Measurements from ENCODE around the gene SLC16A2. TPM values are rescaled to one million over a fixed set of nuclear protein-coding genes. Genes with fewer than 3 reads are reported as not detected.
A peak's percentile ranks its signal among the peaks of the same experiment; 100 is the strongest.

SLC16A2 gene
- total RNA-seq, 2 experiments from 2014 or later = not detected

DNA sequence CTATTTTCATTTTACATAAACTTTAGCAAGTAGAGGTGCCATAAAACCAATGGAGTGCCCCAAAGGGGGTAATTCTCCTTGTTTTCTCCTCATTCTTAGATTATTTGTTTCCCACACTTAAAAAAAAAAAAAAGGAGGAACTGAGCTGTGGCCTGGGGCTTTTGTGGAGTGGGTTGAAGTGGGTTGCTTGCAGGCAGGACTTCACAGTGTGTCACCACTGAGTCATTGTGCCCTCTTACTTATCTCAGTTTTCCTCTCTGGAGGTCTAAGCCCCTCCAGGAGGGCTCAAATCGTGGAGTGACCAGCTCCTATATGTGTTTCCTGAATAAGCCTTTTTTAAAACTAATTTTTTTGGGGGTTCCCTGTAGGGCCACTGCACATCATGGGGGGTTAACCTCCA, 69.0 kb downstream of the SLC16A2 start:
- H3K27me3 Mint-ChIP-seq (ENCODE audit: low read depth) = no peaks in the 10 kb centered on the region
- ATAC-seq = no peak
- H3K4me1 Mint-ChIP-seq (ENCODE audit: low read depth) = no peaks in the 10 kb centered on the region
- DNase-seq = no peak
- H3K36me3 Mint-ChIP-seq (ENCODE audit: low read depth) = no peaks in the 10 kb centered on the region
- no peaks in the 10 kb centered on the region for H3K9me3 Mint-ChIP-seq (ENCODE audit: insufficient read depth)
- H3K27ac Mint-ChIP-seq = no peak overlapping the region
- POLR2A ChIA-PET = no interaction called here
- no peak overlapping the region for H3K4me3 Mint-ChIP-seq
- CTCF ChIA-PET = no interaction called here

DNA sequence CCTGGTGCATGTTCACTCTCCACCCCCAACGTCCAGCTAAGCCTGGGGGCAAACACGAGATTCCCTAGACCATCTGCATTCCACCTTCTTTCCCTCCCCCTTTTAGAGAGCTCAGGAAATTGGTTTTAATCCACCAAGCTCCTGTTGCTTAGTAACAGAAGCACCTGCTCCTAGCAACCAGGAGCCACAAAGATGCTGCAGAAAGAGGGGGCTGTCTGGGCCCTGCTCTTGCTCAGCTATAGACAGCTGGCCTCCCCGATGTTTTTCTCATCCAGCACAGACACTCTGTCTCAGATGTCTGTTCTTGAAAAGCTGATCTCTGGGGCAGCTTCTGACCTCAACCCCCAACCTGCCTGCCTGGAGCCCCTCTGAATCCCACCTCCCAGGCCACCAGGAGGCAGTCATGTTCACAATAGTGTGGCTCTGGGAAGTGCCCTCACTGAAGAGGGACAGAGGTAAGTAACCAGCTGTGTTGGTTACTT, 71.5 kb downstream of the SLC16A2 start:
- H3K27me3 Mint-ChIP-seq (ENCODE audit: low read depth) = no peaks in the 10 kb centered on the region
- ChIA-PET POLR2A (no interaction called here), CTCF (no interaction called here)
- H3K36me3 Mint-ChIP-seq (ENCODE audit: low read depth) = no peaks in the 10 kb centered on the region
- no peaks in the 10 kb centered on the region for H3K4me1 Mint-ChIP-seq (ENCODE audit: low read depth)
- no peak overlapping the region for H3K4me3 Mint-ChIP-seq
- DNase-seq = peak; percentile 19
- no peak for ATAC-seq
- no peaks in the 10 kb centered on the region for H3K9me3 Mint-ChIP-seq (ENCODE audit: insufficient read depth)
- H3K27ac Mint-ChIP-seq = no peak overlapping the region

DNA sequence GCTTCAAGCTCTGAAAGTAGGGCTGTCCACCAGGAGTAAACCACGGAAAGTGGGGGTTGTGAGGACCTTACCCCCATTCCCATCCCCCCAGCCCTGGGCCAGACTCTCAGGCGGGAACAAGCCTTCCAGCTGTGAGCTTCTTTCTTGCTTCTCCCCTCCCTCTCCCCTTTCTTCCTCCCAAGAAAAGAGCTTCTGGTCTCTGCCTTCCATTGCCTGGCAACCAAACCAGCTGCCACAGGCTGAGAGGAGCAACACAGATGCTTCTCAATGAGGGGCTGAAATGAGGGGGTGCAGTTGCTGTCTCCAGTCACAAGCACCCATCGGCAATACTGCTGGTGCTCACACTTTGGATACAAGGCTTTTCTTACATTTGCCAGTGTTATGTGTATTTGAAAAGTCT, 72.5 kb downstream of the SLC16A2 start:
- CTCF ChIA-PET = no interaction called here

DNA sequence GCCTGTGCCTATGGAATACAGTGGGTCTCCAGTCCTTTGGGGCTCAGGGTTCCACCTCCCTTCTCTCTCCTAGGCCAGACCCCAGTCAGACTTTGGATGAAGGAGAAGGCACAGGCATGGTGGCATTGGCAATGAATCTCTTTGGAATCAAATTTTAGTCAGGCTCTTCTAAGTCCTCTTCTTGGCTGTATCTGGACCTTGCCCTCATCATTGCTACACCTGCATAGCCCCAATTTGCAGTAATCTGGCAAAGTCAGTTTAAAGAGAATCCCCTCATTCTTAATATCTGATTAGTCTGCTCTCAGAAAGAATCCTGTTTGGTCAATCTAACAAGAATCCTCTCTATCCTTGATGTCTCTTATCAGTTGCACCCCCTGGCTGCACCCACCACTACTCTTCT, 77.6 kb downstream of the SLC16A2 start:
- H3K36me3 Mint-ChIP-seq (ENCODE audit: low read depth) = no peaks in the 10 kb centered on the region
- no peak overlapping the region for H3K4me3 Mint-ChIP-seq
- no peaks in the 10 kb centered on the region for H3K4me1 Mint-ChIP-seq (ENCODE audit: low read depth)
- ChIA-PET POLR2A (no interaction called here), CTCF (no interaction called here)
- ATAC-seq (no peak), DNase-seq (no peak)
- H3K27ac Mint-ChIP-seq = no peak overlapping the region
- H3K9me3 Mint-ChIP-seq (ENCODE audit: insufficient read depth) = no peaks in the 10 kb centered on the region
- H3K27me3 Mint-ChIP-seq (ENCODE audit: low read depth) = no peaks in the 10 kb centered on the region

More for the DNA sequence above, 72.5 kb downstream of the SLC16A2 start:
- Mint-ChIP-seq H3K4me1 (ENCODE audit: low read depth) (no peaks in the 10 kb centered on the region), H3K4me3 (no peak overlapping the region), H3K36me3 (ENCODE audit: low read depth) (no peaks in the 10 kb centered on the region), H3K27ac (no peak overlapping the region), H3K27me3 (ENCODE audit: low read depth) (no peaks in the 10 kb centered on the region), H3K9me3 (ENCODE audit: insufficient read depth) (no peaks in the 10 kb centered on the region)
- POLR2A ChIA-PET = no interaction called here
- DNase-seq (no peak), ATAC-seq (no peak)

DNA sequence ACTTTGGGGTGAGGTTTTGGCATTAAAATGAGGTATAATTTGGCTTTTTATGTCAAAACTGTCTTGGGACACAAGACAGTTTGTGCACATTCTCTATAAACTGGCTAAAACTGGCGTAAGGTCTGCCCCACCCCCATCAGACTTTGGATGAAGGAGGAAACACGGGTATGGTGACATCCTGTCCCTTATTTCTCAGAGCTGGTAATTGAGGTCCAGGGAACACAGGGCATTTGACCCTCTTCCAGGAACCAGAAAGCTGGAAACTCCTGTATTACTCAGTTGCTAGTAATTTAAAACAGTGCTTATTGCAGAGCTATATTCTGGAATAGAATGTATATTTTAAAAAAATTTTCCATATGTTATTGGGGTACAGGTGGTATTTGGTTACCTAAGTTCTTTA, 78.8 kb downstream of the SLC16A2 start:
- H3K4me1 Mint-ChIP-seq (ENCODE audit: low read depth) = no peaks in the 10 kb centered on the region
- no peak overlapping the region for H3K4me3 Mint-ChIP-seq
- H3K27ac Mint-ChIP-seq = no peak overlapping the region
- DNase-seq (no peak), ATAC-seq (no peak)
- ChIA-PET POLR2A (interaction anchor here (0.7 kb wide), 1 partner anchor 1809 kb away, joined by 3 read pairs; no protein-coding TSS in a partner anchor), CTCF (no interaction called here)
- no peaks in the 10 kb centered on the region for H3K9me3 Mint-ChIP-seq (ENCODE audit: insufficient read depth)
- H3K36me3 Mint-ChIP-seq (ENCODE audit: low read depth) = no peaks in the 10 kb centered on the region
- H3K27me3 Mint-ChIP-seq (ENCODE audit: low read depth) = no peaks in the 10 kb centered on the region

DNA sequence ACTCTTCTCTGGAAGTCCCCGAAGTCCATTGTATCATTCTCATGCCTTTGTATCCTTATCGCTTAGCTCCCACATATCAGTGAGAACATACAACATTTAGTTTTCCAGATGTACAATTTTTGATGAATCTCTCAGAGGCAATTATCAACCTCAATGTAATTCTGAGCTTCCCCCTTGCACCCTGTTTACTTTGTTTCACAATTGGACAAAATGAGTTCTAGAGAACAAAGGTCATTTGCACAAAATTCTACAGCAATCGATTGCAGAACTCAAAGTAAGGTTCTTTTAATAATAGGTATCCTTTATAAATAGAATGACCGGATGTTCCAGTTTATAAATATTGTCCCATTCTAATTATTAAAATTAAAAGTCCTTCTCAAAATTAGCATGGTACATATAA, 79.3 kb downstream of the SLC16A2 start:
- Mint-ChIP-seq H3K9me3 (ENCODE audit: insufficient read depth) (no peaks in the 10 kb centered on the region), H3K27ac (no peak overlapping the region), H3K27me3 (ENCODE audit: low read depth) (no peaks in the 10 kb centered on the region), H3K4me1 (ENCODE audit: low read depth) (no peaks in the 10 kb centered on the region), H3K36me3 (ENCODE audit: low read depth) (no peaks in the 10 kb centered on the region), H3K4me3 (no peak overlapping the region)
- ATAC-seq (no peak), DNase-seq (no peak)
- ChIA-PET POLR2A (interaction anchor here (0.7 kb wide), 1 partner anchor 1809 kb away, joined by 3 read pairs; no protein-coding TSS in a partner anchor), CTCF (no interaction called here)

DNA sequence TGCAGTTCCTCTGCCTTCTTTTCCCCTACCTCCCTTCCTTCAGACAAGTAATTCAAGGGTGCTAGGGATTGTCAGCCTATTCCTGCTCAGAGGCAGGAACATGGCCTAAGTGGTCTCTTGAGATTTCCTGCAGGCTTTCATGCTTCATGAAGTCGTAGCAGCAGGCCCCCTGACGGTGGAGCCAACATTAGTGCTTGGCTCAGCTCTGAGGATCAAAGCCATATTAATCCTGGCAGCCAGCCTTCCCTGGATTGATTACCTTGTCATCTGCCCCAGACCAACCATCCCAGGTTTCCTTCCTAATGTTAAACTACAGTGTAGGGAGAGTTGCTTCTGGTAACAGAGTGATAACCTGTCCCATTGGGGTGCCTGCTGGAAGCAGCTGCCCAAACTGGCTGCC, 84.1 kb downstream of the SLC16A2 start:
- H3K4me3 Mint-ChIP-seq = no peak overlapping the region
- POLR2A ChIA-PET = no interaction called here

DNA sequence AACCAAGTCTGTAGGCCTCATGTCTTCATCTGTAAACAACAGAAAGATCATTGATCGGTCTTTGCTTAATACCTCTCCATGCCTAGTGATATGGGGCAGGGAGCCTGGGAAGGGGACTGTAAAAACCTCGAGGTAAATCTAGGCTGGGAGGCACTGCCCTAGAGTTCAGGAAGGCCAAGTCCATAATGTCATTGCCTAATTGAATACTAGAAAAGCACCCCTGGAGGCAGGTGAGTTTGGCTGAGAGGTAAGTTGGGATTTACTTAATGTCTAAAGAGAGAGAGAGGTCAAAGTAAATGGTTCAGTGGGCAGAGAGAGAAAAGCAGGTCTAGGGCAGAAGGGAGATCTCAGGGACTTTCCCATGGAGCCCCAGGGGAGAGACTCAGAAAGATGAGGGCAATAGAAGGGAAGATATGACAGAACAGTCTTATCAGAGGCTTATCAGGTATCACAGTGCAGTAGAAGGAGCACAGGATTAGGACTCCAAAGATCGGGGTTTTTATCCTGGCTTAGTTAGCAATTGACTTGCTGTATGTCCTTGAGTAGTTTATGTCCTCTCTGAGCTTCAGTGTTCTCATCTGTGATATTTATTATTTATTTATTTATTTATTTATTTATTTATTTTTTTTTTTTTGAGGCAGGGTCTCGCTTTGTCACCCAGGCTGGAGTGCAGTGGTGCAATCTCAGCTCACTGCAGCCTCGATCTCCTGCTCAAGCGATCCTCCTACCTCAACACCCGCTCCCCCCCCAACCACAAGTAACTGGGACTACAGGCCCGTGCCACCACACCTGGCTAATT, 85.2 kb downstream of the SLC16A2 start:
- ChIA-PET POLR2A (no interaction called here), CTCF (no interaction called here)
- Mint-ChIP-seq H3K27me3 (ENCODE audit: low read depth) (no peaks in the 10 kb centered on the region), H3K4me3 (no peak overlapping the region), H3K4me1 (ENCODE audit: low read depth) (no peaks in the 10 kb centered on the region), H3K9me3 (ENCODE audit: insufficient read depth) (no peaks in the 10 kb centered on the region), H3K36me3 (ENCODE audit: low read depth) (no peaks in the 10 kb centered on the region), H3K27ac (no peak overlapping the region)
- no peak for ATAC-seq
- no peak for DNase-seq

More for the DNA sequence above, 84.1 kb downstream of the SLC16A2 start:
- Mint-ChIP-seq H3K9me3 (ENCODE audit: insufficient read depth) (no peaks in the 10 kb centered on the region), H3K4me1 (ENCODE audit: low read depth) (no peaks in the 10 kb centered on the region), H3K36me3 (ENCODE audit: low read depth) (no peaks in the 10 kb centered on the region), H3K27ac (no peak overlapping the region), H3K27me3 (ENCODE audit: low read depth) (no peaks in the 10 kb centered on the region)
- no peak for ATAC-seq
- CTCF ChIA-PET = no interaction called here
- no peak for DNase-seq

DNA sequence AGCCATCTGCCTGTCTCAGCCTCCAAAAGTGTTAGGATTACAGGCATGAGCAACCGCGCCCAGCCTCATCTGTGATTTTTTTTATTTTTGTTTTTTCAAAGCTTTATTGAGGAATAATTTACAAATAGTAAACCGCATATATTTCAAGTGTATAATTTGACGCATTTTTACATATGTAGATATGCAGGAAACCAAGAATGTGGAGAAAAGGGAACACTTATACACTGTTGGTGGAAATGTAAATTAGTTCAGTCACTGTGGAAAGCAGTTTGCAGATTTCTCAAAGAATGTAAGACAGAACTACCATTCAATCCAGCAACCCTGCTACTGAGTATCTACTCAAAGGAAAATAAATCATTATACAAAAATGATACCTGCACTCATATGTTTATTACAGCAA, 85.9 kb downstream of the SLC16A2 start:
- Mint-ChIP-seq H3K4me1 (ENCODE audit: low read depth) (no peaks in the 10 kb centered on the region), H3K27ac (no peak overlapping the region), H3K9me3 (ENCODE audit: insufficient read depth) (no peaks in the 10 kb centered on the region), H3K4me3 (no peak overlapping the region), H3K36me3 (ENCODE audit: low read depth) (no peaks in the 10 kb centered on the region), H3K27me3 (ENCODE audit: low read depth) (no peaks in the 10 kb centered on the region)
- POLR2A ChIA-PET = no interaction called here
- DNase-seq (no peak), ATAC-seq (no peak)
- CTCF ChIA-PET = no interaction called here

DNA sequence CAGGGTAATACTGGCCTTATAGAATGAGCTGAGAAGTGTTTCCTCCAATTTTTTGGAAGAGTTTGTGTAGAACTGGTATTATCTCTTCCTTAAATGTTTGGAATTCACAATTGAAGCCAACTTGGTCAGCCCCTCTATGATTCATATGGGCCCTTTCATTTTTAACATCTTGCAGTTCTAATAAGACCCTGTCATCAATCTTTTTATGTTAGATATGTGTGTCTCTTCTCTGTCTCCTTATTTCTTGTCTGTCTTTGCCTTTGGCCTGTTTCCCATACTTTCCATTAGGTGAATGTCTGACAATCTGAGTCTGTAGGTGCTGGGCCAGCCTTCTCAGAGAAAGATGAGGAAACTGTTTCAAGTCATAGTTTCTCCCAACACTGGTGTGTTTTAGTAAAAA, 88.7 kb downstream of the SLC16A2 start:
- H3K4me1 Mint-ChIP-seq (ENCODE audit: low read depth) = no peaks in the 10 kb centered on the region

DNA sequence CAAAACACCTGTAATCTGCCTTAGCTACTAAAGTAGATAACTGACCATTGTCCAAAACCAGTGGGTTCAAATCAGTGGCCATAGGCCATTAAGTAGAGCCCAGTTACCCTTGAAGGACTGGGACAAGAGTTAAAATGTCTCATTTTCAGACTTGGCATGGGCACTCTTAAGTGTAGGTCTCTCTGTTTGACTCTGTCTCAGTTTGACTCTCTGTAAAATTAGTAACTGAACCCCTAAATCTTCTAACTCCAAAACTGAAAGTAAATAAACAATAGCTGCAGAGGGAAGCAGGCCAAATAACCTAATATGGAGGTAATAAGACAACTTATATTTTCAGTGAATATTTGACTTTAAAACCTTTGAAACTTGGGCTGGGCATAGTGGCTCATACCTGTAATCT, 89.1 kb downstream of the SLC16A2 start:
- H3K27ac Mint-ChIP-seq = no peak overlapping the region
- ATAC-seq (no peak), DNase-seq (no peak)
- ChIA-PET CTCF (no interaction called here), POLR2A (no interaction called here)
- H3K27me3 Mint-ChIP-seq (ENCODE audit: low read depth) = no peaks in the 10 kb centered on the region
- H3K36me3 Mint-ChIP-seq (ENCODE audit: low read depth) = no peaks in the 10 kb centered on the region
- no peak overlapping the region for H3K4me3 Mint-ChIP-seq
- no peaks in the 10 kb centered on the region for H3K9me3 Mint-ChIP-seq (ENCODE audit: insufficient read depth)
- no peaks in the 10 kb centered on the region for H3K4me1 Mint-ChIP-seq (ENCODE audit: low read depth)

More for the DNA sequence above, 88.7 kb downstream of the SLC16A2 start:
- ATAC-seq = no peak
- no peak for DNase-seq
- ChIA-PET CTCF (no interaction called here), POLR2A (no interaction called here)
- H3K4me3 Mint-ChIP-seq = no peak overlapping the region
- no peaks in the 10 kb centered on the region for H3K9me3 Mint-ChIP-seq (ENCODE audit: insufficient read depth)
- no peaks in the 10 kb centered on the region for H3K27me3 Mint-ChIP-seq (ENCODE audit: low read depth)
- H3K27ac Mint-ChIP-seq = no peak overlapping the region
- no peaks in the 10 kb centered on the region for H3K36me3 Mint-ChIP-seq (ENCODE audit: low read depth)

DNA sequence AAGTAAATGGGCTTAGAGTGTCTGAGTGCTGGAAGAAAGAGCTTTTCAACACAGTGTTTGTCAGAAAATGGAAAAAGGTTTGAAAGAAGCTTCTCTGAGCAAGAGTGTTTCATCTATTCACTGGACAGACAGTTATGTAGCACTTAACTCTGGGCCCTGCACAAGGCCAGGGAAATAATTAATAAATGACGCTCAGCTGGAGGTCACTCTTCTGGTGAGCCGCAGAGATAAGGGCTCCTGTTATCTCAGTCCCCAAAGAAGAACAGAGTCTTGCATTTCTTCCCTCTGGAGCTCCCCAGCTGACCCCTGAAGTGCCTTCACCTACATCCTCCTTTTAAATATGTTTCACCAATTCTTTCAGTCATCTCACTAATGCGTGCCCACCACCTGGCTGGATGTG, 90.4 kb downstream of the SLC16A2 start:
- POLR2A ChIA-PET = no interaction called here
- H3K4me3 Mint-ChIP-seq = no peak overlapping the region
- CTCF ChIA-PET = no interaction called here
- DNase-seq (no peak), ATAC-seq (no peak)
- no peaks in the 10 kb centered on the region for H3K4me1 Mint-ChIP-seq (ENCODE audit: low read depth)
- H3K27ac Mint-ChIP-seq = no peak overlapping the region
- no peaks in the 10 kb centered on the region for H3K36me3 Mint-ChIP-seq (ENCODE audit: low read depth)
- H3K9me3 Mint-ChIP-seq (ENCODE audit: insufficient read depth) = no peaks in the 10 kb centered on the region
- no peaks in the 10 kb centered on the region for H3K27me3 Mint-ChIP-seq (ENCODE audit: low read depth)

DNA sequence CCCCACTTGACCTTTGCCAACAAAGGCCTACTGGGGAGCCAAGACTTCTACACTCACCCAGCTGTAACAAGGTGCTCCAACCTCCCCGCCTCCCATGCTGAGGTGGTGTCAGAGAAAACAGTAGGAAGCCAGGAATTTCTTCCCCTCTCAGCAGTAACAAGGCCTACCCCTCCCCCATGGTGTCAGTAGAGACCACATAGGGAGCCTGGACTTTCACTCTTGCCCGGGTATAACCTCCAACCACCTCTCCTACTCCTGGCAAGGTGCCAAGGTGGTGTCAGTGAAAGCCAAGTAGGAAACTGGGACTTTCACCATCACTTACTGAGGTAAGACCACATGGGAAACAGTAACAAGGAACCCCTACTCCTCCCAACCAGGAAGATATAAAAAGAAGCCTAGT, 93.1 kb downstream of the SLC16A2 start:
- Mint-ChIP-seq H3K4me1 (ENCODE audit: low read depth) (no peaks in the 10 kb centered on the region), H3K4me3 (no peak overlapping the region), H3K9me3 (ENCODE audit: insufficient read depth) (no peaks in the 10 kb centered on the region), H3K36me3 (ENCODE audit: low read depth) (no peaks in the 10 kb centered on the region), H3K27ac (no peak overlapping the region), H3K27me3 (ENCODE audit: low read depth) (no peaks in the 10 kb centered on the region)
- ChIA-PET CTCF (no interaction called here), POLR2A (no interaction called here)
- no peak for DNase-seq
- ATAC-seq = no peak

Data from activated CD8-positive, alpha-beta T cell treated with anti-CD3 and anti-CD28 coated beads, Interleukin-2, amount 10 ng/mL, durations not matched to agents 7 days and 5 days (primary cell).